Suprapubic skin (tissue), 4 donors: ENCODE data around the gene HELZ. TPM values are rescaled to one million over a fixed set of nuclear protein-coding genes. Genes with fewer than 3 reads are reported as not detected.

ENCODE experiments used
- DNase-seq, 2 donors: peaks; one replicate each; pipeline ENCODE4 v3.0.0-alpha.2; 2019; ENCODE audit warnings: low spot score in 2 of 2
- H3K27ac ChIP-seq: fragments of 200-600 bp; sonication (generic); one replicate; pipeline ENCODE4 v1.5.1; 2019
- H3K27me3 ChIP-seq: fragments of 200-600 bp; sonication (generic); one replicate; pipeline ENCODE4 v1.5.1; 2019
- H3K36me3 ChIP-seq: fragments of 200-600 bp; sonication (generic); one replicate; pipeline ENCODE4 v1.5.1; 2019
- H3K4me1 ChIP-seq: fragments of 200-600 bp; sonication (generic); one replicate; pipeline ENCODE4 v1.5.1; 2019
- H3K4me3 ChIP-seq: fragments of 200-600 bp; sonication (generic); one replicate; pipeline ENCODE4 v1.5.1; 2019; ENCODE audit warnings: mild to moderate bottlenecking
- H3K9me3 ChIP-seq: fragments of 200-600 bp; sonication (generic); one replicate; pipeline ENCODE4 v1.5.1; 2019
- CTCF ChIP-seq, 2 donors: fragments of 200-600 bp in 1 of 2; fragments of 450-650 bp in 1 of 2; sonication (generic) in 1 of 2; IDR thresholded peaks; one replicate each; pipeline ENCODE4 v1.5.1; 2016 to 2019; ENCODE audit warnings: antibody characterized with exemption in 2 of 2, mild to moderate bottlenecking in 1 of 2, moderate library complexity in 1 of 2
- EP300 ChIP-seq: sonication (generic); formaldehyde crosslinking; IDR thresholded peaks from one replicate; pipeline ENCODE4 v1.6.1; 2017; ENCODE audit warnings: antibody characterized with exemption
- POLR2A ChIP-seq, 2 donors: fragments of 450-650 bp; IDR thresholded peaks; one replicate each; pipeline ENCODE4 v1.6.1; 2017; ENCODE audit warnings: antibody characterized with exemption in 2 of 2, mild to moderate bottlenecking in 2 of 2, moderate library complexity in 2 of 2
- POLR2AphosphoS5 ChIP-seq, 3 donors: sonication (generic); formaldehyde crosslinking; IDR thresholded peaks; one replicate each; pipeline ENCODE4 v1.6.1; 2017; ENCODE audit warnings: antibody characterized with exemption in 3 of 3
- WGBS: methylation state at CpG from one replicate; pipeline ENCODE4 v1.1.5; 2018; 5-methylcytosine and 5-hydroxymethylcytosine counted together
- total RNA-seq, 4 donors: library from RNA; depleted of rRNA; stranded (reverse); fragments of >200 nt; gene quantifications; one replicate each; pipeline ENCODE4 v1.1.0, GENCODE V29; 2016

HELZ gene
- total RNA-seq, 4 donors from 2014 or later: 30.9 to 88.5 (median 36.7) TPM

GRCh38 chr17:67157732-67158639 lies 87.0 kb downstream of the HELZ start:
- Histone ChIP-seq H3K36me3 (peaks cover 11% of the 10 kb centered on the region), H3K9me3 (no peaks in the 10 kb centered on the region), H3K4me1 (no peaks in the 10 kb centered on the region), H3K4me3 (no peak overlapping the region), H3K27ac (no peak overlapping the region), H3K27me3 (no peaks in the 10 kb centered on the region)
- no peak for DNase-seq
- TF ChIP-seq CTCF (IDR thresholded peaks at IDR 0.05) (no peak), POLR2AphosphoS5 (IDR thresholded peaks at IDR 0.05) (no peak), POLR2A (IDR thresholded peaks at IDR 0.05) (no peak), EP300 (no peak)

DNA sequence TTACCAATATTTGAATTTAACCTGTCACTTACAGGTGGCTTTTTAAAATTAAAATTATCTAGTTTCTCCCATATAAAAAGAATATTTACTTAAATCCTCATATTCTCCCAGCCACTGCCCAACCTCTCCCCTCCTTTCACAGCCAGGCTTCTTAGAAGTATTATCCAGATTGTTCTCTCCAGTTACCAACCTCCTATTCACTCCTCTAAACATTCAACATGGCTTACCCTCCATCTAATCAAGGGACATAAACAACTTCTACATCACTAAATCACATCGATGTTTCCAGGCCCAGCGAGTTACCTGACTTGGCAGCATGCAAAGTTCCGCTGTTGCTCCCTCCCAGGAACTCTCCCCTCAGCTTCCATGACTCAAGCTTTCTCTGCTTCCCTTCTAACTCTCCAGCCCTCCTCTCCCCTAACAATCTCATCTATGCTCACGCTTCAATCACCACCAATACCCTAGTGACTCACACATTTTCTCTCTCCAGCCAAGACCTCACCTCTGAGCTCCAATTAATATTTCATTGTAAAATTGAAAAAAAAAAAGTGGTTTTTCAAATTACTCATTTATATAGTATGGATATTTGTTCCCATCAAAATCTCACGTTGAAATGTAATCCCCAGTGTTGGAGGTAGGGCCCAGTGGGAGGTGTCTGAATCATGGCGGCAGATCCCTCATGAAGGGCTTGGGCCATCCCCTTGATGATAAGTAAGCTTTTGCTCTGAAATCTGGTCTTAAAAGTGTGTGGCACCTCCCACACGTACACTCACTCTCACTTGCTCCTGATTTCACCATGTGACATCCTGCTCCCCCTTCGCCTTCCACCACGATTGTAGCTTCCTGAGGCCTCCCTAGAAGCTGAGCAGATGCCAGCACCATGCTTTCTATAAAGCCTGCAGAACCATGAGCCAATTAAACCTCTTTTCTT lies 88.5 kb downstream of the HELZ start:
- H3K36me3 ChIP-seq: peaks cover 11% of the 10 kb centered on the region
- DNase-seq: no peak

DNA sequence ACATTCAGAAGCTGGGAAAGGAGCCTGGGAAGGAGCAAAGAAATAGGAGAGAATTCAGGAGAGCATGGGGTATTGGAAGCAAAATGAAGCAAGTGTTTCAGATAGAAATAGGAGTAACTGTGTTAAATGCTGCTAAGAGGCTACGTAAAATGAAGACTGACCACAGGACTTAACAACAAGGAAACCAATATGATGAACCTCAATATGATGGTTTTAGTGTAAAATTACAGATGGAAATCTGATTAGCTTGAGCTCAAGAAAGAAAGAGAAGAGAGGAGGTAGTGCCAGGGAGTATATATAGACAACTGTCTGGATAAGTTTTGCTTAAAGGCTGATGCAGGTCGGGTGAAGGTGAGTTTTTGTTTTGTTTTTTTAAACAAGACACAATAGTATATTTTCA lies 92.2 kb downstream of the HELZ start:
- H3K4me1 ChIP-seq: no peaks in the 10 kb centered on the region
- no peaks in the 10 kb centered on the region for H3K27me3 ChIP-seq
- peaks cover 35% of the 10 kb centered on the region for H3K36me3 ChIP-seq
- TF ChIP-seq POLR2A (IDR thresholded peaks at IDR 0.05): no peak
- TF ChIP-seq CTCF (IDR thresholded peaks at IDR 0.05): no peak
- no peak for TF ChIP-seq POLR2AphosphoS5 (IDR thresholded peaks at IDR 0.05)
- TF ChIP-seq EP300: no peak
- no peak overlapping the region for H3K27ac ChIP-seq
- no peaks in the 10 kb centered on the region for H3K9me3 ChIP-seq
- WGBS: 94% methylated on average over 2 of the region's 2 CpGs
- H3K4me3 ChIP-seq: no peak overlapping the region
- no peak for DNase-seq

More for the DNA sequence above, 88.5 kb downstream of the HELZ start:
- no peak for TF ChIP-seq POLR2A (IDR thresholded peaks at IDR 0.05)
- no peak for TF ChIP-seq POLR2AphosphoS5 (IDR thresholded peaks at IDR 0.05)
- TF ChIP-seq EP300: no peak
- TF ChIP-seq CTCF (IDR thresholded peaks at IDR 0.05): no peak
- H3K27me3 ChIP-seq: no peaks in the 10 kb centered on the region
- no peak overlapping the region for H3K4me3 ChIP-seq
- no peaks in the 10 kb centered on the region for H3K4me1 ChIP-seq
- H3K9me3 ChIP-seq: no peaks in the 10 kb centered on the region
- 79% methylated on average over 9 of the region's 9 CpGs for WGBS
- no peak overlapping the region for H3K27ac ChIP-seq

DNA sequence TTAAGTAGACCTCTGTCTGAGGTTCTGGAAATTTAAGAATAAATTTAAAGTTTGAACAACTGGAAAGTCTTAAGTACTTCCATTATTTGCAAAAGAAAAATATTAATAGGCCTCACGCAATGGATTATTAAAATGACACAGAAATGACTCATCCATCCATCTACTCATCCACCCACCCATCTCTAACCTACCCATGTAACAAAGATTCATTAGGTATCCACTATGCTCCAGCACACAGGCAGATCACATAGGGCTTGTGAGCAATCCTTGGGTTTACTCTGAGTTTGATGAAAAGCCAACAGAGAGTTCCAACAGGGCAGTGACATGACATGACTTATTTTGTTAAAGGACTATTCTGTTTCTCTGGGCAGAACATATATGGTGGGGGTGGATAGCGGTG lies 93.3 kb downstream of the HELZ start:
- H3K27ac ChIP-seq: no peak overlapping the region
- no peaks in the 10 kb centered on the region for H3K4me1 ChIP-seq
- no peaks in the 10 kb centered on the region for H3K27me3 ChIP-seq
- WGBS: 84% methylated on average over 2 of the region's 2 CpGs
- H3K9me3 ChIP-seq: no peaks in the 10 kb centered on the region
- TF ChIP-seq POLR2AphosphoS5 (IDR thresholded peaks at IDR 0.05) (no peak), CTCF (IDR thresholded peaks at IDR 0.05) (no peak), POLR2A (IDR thresholded peaks at IDR 0.05) (no peak), EP300 (no peak)
- no peak overlapping the region for H3K4me3 ChIP-seq
- DNase-seq: no peak
- H3K36me3 ChIP-seq: peaks cover 39% of the 10 kb centered on the region

- 90% methylated on average over 3 of the region's 3 CpGs for WGBS
- no peak for TF ChIP-seq POLR2AphosphoS5 (IDR thresholded peaks at IDR 0.05)
- no peak for TF ChIP-seq EP300
- no peak for TF ChIP-seq POLR2A (IDR thresholded peaks at IDR 0.05)
- TF ChIP-seq CTCF (IDR thresholded peaks at IDR 0.05): no peak
- DNase-seq: no peak
- H3K36me3 ChIP-seq: peaks cover 45% of the 10 kb centered on the region
- no peaks in the 10 kb centered on the region for H3K4me1 ChIP-seq
- H3K4me3 ChIP-seq: no peak overlapping the region
- H3K9me3 ChIP-seq: no peaks in the 10 kb centered on the region
- H3K27me3 ChIP-seq: no peaks in the 10 kb centered on the region
- no peak overlapping the region for H3K27ac ChIP-seq
Measured at GRCh38 chr17:67150826-67151225, 94.2 kb downstream of the HELZ start.
